Ectodermal cell (in vitro differentiated cells): Measurements from ENCODE around the gene ARHGAP24.

Source experiments
- H3K27ac ChIP-seq: 2 replicates; pipeline ENCODE4 v1.7.0; 2013; ENCODE audit warnings: mild to moderate bottlenecking, low read depth, low read length; ENCODE audit not compliant: insufficient read depth, poor library complexity, severe bottlenecking
- H3K27me3 ChIP-seq: 2 replicates; pipeline ENCODE4 v1.7.0; 2013; ENCODE audit warnings: mild to moderate bottlenecking, low read length; ENCODE audit not compliant: insufficient read depth, control insufficient read depth, poor library complexity, severe bottlenecking
- H3K36me3 ChIP-seq: one replicate; pipeline ENCODE4 v1.7.0; 2013; ENCODE audit warnings: low read length; ENCODE audit not compliant: control insufficient read depth, insufficient read depth
- H3K4me1 ChIP-seq: one replicate; pipeline ENCODE4 v1.7.0; 2013; ENCODE audit warnings: low read length; ENCODE audit not compliant: control insufficient read depth, insufficient read depth
- H3K4me3 ChIP-seq: 2 replicates; pipeline ENCODE4 v1.7.0; 2013; ENCODE audit warnings: low read depth, low read length, control low read depth; ENCODE audit not compliant: insufficient read depth
- H3K9me3 ChIP-seq: 2 replicates; pipeline ENCODE4 v1.7.0; 2013; ENCODE audit warnings: mild to moderate bottlenecking, low read length, moderate library complexity; ENCODE audit not compliant: control insufficient read depth
- WGBS, 2 experiments: methylation state at CpG; one replicate each; pipeline ENCODE4 v1.1.7; 2013; ENCODE audit warnings: missing lambda C conversion rate in 2 of 2; 5-methylcytosine and 5-hydroxymethylcytosine counted together

ARHGAP24 gene

DNA sequence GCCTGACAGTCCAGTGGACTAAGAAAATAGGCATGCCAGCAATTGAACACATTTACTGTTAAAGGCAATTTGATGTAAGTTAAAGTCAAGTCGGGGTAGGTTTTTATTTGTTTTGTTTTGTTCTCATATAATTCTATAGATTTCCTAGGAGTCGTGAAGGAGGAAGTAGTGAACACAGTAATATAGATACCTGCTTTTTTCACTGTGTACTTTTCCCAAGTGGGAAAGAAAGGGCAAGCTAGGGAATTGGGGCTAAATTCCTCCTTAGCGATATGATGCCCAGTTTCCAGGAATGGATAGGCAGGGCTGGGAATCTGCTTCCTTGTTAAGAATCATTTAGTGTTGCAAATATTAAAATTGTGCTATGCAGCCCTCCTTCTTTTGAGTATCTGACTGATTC is 271.0 kb downstream of the ARHGAP24 start:
- Histone ChIP-seq H3K27me3 (no peaks in the 10 kb centered on the region), H3K9me3 (no peaks in the 10 kb centered on the region), H3K36me3 (no peaks in the 10 kb centered on the region), H3K27ac (no peak overlapping the region), H3K4me1 (no peaks in the 10 kb centered on the region), H3K4me3 (no peak overlapping the region)
- 96 to 100% methylated on average over 2 to 3 of the region's 3 CpGs for WGBS, 2 experiments

DNA sequence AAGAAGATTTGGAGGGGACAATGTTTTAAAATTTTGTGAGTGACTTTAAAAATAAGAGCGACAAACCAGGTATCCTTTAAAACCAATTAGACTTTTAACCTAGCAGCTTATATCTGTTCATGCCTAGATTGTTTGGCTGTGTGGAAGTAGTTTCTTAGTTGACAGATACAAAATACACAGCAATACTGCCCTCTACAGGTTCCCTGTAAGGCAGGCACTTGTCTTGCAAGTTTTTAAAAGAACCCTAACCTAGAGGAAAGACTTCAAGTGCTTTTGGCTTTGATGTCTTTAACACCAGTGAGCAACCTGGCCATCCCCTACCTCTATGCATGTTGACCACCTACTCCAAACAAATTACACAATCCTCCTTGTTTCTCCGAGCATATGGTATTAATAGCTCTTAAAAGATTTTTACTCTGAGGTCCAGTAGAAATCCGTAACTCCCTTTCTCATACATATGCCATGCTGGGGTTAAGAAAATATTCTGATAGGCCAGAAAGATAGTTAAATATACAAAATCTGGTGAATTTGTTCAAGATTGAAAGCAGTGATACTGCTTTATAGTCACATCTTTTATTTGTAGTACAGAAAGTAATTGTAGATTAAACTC is 273.0 kb downstream of the ARHGAP24 start:
- WGBS, 2 experiments: 25 to 40% methylated on average over 1 to 3 of the region's 3 CpGs
- no peak overlapping the region for H3K4me3 ChIP-seq

GRCh38 chr4:85748654-85749053 is 273.7 kb downstream of the ARHGAP24 start:
- H3K9me3 ChIP-seq: no peaks in the 10 kb centered on the region
- no peaks in the 10 kb centered on the region for H3K4me1 ChIP-seq
- H3K27me3 ChIP-seq: no peaks in the 10 kb centered on the region
- no peaks in the 10 kb centered on the region for H3K36me3 ChIP-seq
- H3K27ac ChIP-seq: no peak overlapping the region
- WGBS, 2 experiments: 87% methylated on average over 4 of the region's 4 CpGs
- H3K4me3 ChIP-seq: no peak overlapping the region

More for the DNA sequence above, 273.0 kb downstream of the ARHGAP24 start:
- H3K36me3 ChIP-seq: no peaks in the 10 kb centered on the region
- H3K9me3 ChIP-seq: no peaks in the 10 kb centered on the region
- H3K27ac ChIP-seq: no peak overlapping the region
- no peaks in the 10 kb centered on the region for H3K27me3 ChIP-seq
- no peaks in the 10 kb centered on the region for H3K4me1 ChIP-seq

DNA sequence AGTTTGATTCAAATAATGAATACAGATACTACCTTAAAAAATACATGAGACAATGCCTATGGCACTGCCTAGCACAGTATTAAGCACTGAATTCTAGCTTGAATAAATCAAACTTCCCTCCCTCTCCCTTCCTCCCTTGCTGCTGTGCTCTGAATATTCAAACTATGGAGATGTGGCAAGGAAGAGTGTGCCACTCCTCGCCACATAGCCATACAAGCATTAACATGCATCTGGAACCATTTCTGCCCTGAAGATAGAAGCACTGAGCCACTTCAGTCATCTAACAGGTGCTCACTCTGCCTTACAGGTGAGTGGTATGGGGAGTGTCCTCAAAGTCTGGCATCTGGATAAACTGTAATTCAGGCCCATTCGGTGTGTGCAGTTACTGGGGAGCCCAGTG is 276.9 kb downstream of the ARHGAP24 start:
- 76 to 87% methylated on average over 2 of the region's 2 CpGs for WGBS, 2 experiments
- H3K36me3 ChIP-seq: no peaks in the 10 kb centered on the region
- no peaks in the 10 kb centered on the region for H3K27me3 ChIP-seq
- H3K27ac ChIP-seq: no peak overlapping the region
- H3K4me1 ChIP-seq: no peaks in the 10 kb centered on the region
- no peaks in the 10 kb centered on the region for H3K9me3 ChIP-seq
- H3K4me3 ChIP-seq: no peak overlapping the region

DNA sequence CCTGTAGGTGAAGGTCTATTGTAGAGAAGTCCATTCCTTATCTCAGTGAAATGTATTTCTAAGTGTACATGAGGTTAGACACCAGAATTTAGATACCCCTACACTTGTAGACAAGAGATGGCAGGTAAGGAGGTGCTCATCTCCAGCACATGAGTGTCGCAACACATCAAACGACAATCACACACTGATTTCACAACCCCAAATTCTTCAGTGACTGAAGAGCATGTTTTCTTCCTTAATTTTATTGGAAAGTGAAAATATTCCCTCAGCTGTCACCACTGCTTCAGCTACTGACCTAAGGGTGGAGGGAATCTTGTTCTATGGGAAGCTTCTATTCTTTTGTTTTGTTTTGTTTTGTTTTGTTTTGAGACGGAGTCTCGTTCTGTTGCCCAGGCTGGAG is 280.3 kb downstream of the ARHGAP24 start:
- Histone ChIP-seq H3K4me3 (no peak overlapping the region), H3K4me1 (no peaks in the 10 kb centered on the region), H3K27ac (no peak overlapping the region), H3K36me3 (no peaks in the 10 kb centered on the region), H3K27me3 (no peaks in the 10 kb centered on the region), H3K9me3 (no peaks in the 10 kb centered on the region)
- 93 to 98% methylated on average over 4 of the region's 4 CpGs for WGBS, 2 experiments

- Histone ChIP-seq H3K27ac (no peak overlapping the region), H3K27me3 (no peaks in the 10 kb centered on the region), H3K4me1 (no peaks in the 10 kb centered on the region), H3K9me3 (no peaks in the 10 kb centered on the region), H3K4me3 (no peak overlapping the region), H3K36me3 (no peaks in the 10 kb centered on the region)
- 84 to 91% methylated on average over 2 of the region's 3 CpGs for WGBS, 2 experiments
Observed at GRCh38 chr4:85756938-85757337, 282.0 kb downstream of the ARHGAP24 start.

DNA sequence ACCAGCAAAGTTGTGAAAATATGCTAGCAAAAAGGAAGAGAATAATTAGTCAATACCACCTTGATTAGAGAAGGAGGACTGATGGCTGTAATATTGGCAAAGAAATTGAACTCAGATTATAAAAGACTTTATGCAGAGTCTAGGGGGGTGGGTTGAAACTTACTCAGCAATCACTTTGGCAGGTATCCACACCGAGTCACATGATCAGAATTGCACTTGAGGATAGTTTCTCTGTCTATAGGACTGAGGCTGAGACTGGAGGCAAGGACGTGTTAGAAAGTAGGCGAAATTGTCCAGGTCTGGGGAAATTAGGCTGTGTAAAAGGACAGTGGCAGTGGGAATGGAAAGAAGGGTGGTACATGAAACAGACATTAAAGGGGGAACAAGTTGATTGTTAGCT is 284.4 kb downstream of the ARHGAP24 start:
- Histone ChIP-seq H3K27ac (no peak overlapping the region), H3K36me3 (no peaks in the 10 kb centered on the region), H3K4me1 (peaks cover 3% of the 10 kb centered on the region), H3K9me3 (no peaks in the 10 kb centered on the region), H3K4me3 (no peak overlapping the region), H3K27me3 (no peaks in the 10 kb centered on the region)
- WGBS, 2 experiments: 93 to 96% methylated on average over 3 of the region's 3 CpGs

DNA sequence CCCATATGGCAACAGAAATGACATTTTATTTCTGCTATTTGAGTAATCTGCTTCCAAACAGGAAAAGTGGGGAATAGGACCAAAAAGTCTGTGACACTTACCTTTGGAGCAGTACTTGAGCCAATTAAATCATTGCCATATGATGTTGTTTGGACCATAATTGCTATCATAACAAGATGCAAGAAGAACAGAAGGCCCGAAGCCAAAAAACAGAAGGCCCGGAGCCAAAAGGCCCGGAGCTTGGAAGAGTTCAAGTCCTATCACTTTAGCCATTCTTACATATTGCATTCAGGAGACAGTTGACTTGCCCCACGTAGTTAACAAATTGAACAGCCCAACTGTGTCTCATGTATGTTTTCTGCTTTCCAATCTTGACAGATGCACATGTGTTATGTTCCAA is 285.6 kb downstream of the ARHGAP24 start:
- Histone ChIP-seq H3K9me3 (no peaks in the 10 kb centered on the region), H3K27ac (no peak overlapping the region), H3K4me1 (peaks cover 8% of the 10 kb centered on the region), H3K27me3 (no peaks in the 10 kb centered on the region), H3K4me3 (no peak overlapping the region), H3K36me3 (no peaks in the 10 kb centered on the region)
- 95 to 96% methylated on average over 4 of the region's 4 CpGs for WGBS, 2 experiments

- 69 to 70% methylated on average over 5 to 7 of the region's 7 CpGs for WGBS, 2 experiments
- no peaks in the 10 kb centered on the region for H3K27me3 ChIP-seq
- H3K27ac ChIP-seq: no peak overlapping the region
- no peaks in the 10 kb centered on the region for H3K36me3 ChIP-seq
- H3K9me3 ChIP-seq: no peaks in the 10 kb centered on the region
- H3K4me1 ChIP-seq: peaks cover 8% of the 10 kb centered on the region
- no peak overlapping the region for H3K4me3 ChIP-seq
Observed at GRCh38 chr4:85761803-85762528, 287.0 kb downstream of the ARHGAP24 start.

DNA sequence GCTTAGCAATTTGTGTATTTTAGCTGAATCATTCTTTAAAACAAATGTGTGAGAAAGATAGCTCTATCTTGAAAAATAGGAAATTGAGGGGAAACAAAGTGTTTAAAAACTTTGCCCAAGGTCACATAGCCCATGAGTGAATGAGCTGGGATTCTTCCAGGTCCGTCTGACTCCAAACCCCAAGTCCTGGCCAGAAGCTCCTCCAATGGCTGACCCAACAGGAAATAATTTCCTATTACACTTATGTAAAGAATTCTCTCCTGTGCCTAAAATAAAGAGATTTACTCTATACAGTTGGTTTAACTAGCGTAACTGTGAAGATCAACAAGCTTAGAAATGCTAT is 287.6 kb downstream of the ARHGAP24 start:
- H3K4me3 ChIP-seq: no peak overlapping the region
- 85 to 98% methylated on average over 1 to 2 of the region's 2 CpGs for WGBS, 2 experiments

More for the DNA sequence above, 287.6 kb downstream of the ARHGAP24 start:
- Histone ChIP-seq H3K27me3 (no peaks in the 10 kb centered on the region), H3K4me1 (peaks cover 8% of the 10 kb centered on the region), H3K9me3 (no peaks in the 10 kb centered on the region), H3K36me3 (no peaks in the 10 kb centered on the region), H3K27ac (no peak overlapping the region)
